ENCODE results near the gene FAM234B.

The FAM234B gene, protein sequence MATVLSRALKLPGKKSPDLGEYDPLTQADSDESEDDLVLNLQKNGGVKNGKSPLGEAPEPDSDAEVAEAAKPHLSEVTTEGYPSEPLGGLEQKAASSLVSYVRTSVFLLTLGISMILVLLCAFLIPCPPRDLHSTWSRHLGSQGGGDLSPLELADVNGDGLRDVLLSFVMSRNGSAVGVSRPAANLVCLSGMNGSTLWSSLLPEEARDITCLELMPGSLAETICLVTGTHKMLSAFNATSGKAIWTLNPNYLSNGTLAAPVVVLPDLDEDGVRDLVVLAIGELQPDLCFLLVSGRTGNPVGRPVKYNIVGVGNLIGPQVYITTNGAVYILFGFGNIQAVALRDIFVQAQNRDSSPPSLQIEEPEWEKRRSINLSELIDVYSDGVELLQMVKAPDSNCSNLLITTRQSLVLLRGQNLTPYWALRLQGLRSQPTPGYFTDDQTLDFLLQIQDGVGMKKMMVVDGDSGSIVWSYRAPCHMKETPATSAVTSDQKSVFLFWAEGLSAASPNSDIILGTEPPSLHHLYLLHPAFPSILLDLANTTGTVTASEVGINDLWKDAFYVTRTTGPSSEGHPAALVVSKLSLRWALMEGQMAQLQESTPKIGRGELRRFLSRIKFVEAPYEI

DNA sequence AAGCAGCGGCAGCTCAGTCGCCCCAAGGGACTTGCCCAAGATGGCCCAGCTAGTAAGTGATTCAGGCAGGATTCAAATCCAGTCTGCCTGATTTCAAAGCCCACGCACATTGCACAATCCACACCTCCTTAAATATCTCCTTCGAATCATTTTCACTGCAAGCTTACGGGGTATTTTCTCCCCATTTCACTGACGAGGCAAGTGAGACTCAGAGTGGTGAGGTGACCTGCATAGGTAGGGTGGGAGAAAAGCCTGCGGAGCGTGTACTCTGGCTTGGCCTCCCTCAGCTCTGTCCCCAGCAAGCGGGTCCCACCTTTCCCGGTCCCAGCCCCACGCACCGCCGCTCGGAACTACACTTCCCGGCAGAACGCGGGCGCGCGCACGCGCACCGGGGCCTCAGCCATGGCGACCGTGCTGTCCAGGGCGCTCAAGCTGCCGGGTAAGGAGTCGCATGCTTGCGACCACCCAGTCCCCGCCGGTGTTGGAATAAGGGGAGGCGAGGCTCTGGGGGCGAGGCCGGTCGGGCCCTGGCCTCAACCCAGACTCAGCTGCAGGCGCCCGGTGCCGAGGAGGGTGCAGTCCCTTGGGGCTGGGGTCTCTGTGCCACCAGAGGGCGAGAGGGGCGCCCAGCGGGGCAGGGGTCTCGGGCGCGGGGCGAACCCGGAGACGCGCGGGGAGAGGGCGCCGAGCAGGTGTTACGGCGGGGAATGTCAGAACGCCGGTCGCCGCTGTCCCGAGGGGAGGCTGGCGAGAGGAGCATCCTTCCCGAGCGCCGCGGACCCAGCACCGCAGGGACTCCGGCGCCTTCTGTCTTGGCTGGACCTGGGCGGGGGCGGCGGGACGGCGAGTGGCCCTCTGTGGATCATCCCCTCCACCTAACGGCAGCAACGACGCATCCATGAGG, at the start of gene FAM234B:
FAM234B (plus strand) TSS at position 380 of the 904 bp plus-strand sequence; CDS start at position 403, 23 bp downstream.
- peak within 1 kb of the TSS; percentile 81 for H3K27ac ChIP-seq
- no peaks in the 10 kb centered on the region; the same call in 1 of the 2 replicates for H3K9me3 ChIP-seq
- no peaks in the 10 kb centered on the region for H3K27me3 ChIP-seq
- peak within 1 kb of the TSS; percentile 97 for H3K4me2 ChIP-seq
- H4K20me1 ChIP-seq: no peaks in the 10 kb centered on the region
- peak within 1 kb of the TSS; percentile 85 for H3K9ac ChIP-seq
- H3K36me3 ChIP-seq: 0 out of 2 replicates have a peak, but pooled peaks cover 5% of the 10 kb centered on the region
- peaks cover 40% of the 10 kb centered on the region for H3K4me1 ChIP-seq
- H3K4me3 ChIP-seq: peak within 1 kb of the TSS; percentile 86
- TF ChIP-seq Cebpa-rat (IDR thresholded peaks at IDR 0.05): no peak

DNA sequence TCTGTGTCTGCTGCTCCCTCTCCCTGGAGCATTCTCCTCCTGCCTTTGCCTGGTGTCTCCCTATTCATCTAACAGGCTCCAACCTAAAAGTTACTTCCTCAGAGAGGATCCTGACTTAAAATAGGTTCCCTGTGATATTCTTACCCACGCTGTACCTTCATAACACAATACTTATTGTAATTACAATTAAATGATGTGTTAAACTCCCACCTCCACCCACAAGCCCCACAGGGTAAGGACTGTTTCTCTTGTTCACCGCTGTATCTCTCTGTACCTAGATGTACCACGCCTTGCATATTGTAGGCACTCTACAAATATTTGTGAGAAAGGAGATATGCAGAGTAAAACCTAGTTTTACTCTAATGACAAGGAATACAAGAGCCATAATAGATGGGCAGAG, 49.1 kb upstream of the FAM234B start:
- no peaks in the 10 kb centered on the region for H3K9me3 ChIP-seq
- H3K27me3 ChIP-seq: no peaks in the 10 kb centered on the region
- no peak overlapping the region for H3K27ac ChIP-seq

DNA sequence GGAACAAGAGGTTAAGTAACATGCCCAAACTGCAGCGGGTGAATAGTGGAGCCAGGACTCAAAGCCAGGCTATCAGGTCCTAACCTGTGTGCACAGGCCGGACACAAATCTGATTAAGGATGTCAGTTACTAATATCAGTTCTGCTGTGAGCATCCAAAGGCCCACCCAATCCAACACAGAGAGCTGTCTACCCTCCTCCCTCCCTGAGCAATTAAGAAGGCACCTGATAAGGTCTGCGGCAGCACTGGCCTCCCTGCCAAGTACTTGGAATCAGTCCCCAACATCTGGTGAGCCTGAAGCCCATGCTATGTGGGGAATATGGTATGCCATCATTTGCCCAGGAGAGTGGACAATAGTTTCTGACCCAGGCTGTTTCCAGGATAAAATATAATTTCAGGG, 48.0 kb upstream of the FAM234B start:
- Histone ChIP-seq H3K9ac (no peak overlapping the region), H3K4me3 (no peak overlapping the region), H4K20me1 (no peaks in the 10 kb centered on the region), H3K36me3 (no peaks in the 10 kb centered on the region), H3K27me3 (peaks cover 9% of the 10 kb centered on the region), H3K4me2 (no peak overlapping the region), H3K27ac (no peak overlapping the region), H3K4me1 (peaks cover 38% of the 10 kb centered on the region), H3K9me3 (no peaks in the 10 kb centered on the region)
- no peak for TF ChIP-seq Cebpa-rat (IDR thresholded peaks at IDR 0.05)

More for the DNA sequence above, 49.1 kb upstream of the FAM234B start:
- Histone ChIP-seq H3K4me2 (no peak overlapping the region), H3K9ac (no peak overlapping the region), H3K4me3 (no peak overlapping the region), H3K36me3 (no peaks in the 10 kb centered on the region), H4K20me1 (no peaks in the 10 kb centered on the region), H3K4me1 (peaks cover 41% of the 10 kb centered on the region)
- no peak for TF ChIP-seq Cebpa-rat (IDR thresholded peaks at IDR 0.05)

DNA sequence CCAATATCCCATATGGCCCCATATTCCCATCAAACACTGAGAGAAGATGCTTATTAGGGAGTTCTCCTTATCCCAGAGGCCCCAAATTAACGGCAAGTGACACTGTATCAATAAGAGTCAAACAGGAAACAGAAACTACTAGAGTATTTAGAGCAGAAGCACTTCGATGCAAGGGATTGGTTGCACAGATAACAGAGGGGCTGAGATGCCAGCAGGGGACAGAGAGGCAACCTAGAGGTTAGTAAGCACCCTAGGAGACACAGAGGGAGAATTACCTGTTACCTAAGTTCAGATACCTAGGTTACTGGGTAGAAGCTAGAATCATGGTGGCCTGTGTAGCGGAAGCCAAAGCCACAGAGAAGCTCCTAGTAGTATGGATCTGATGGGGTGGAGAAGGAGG, 47.0 kb upstream of the FAM234B start:
- TF ChIP-seq Cebpa-rat (IDR thresholded peaks at IDR 0.05): no peak
- H4K20me1 ChIP-seq: no peaks in the 10 kb centered on the region
- peaks cover 18% of the 10 kb centered on the region for H3K27me3 ChIP-seq
- H3K4me3 ChIP-seq: no peak overlapping the region
- H3K9me3 ChIP-seq: no peaks in the 10 kb centered on the region
- no peak overlapping the region for H3K9ac ChIP-seq
- peaks cover 36% of the 10 kb centered on the region for H3K4me1 ChIP-seq
- peak overlapping the region; percentile 11; the same call in 1 of the 2 replicates for H3K4me2 ChIP-seq
- no peak overlapping the region for H3K27ac ChIP-seq
- H3K36me3 ChIP-seq: no peaks in the 10 kb centered on the region

DNA sequence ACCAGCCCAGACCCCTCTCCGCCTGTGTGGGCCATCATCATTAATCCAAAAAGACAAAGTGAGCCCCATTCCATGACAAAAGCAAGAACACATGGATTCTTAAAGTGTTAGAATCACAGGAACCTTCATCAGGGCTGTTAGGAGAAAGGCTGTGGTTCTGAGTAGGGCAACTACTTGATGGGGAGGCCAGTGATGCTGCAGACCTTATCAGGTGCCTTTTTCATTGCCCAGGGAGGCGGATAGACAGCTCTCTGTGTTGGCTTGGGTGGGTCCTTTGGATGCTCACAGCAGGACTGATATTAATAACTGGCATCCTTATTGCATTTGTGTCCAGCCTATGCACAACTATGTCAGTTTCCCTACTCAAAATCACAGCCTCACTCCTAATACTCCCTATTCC, 46.4 kb upstream of the FAM234B start:
- Histone ChIP-seq H3K4me3 (no peak overlapping the region), H3K4me1 (peaks cover 30% of the 10 kb centered on the region), H3K27ac (no peak overlapping the region), H3K9ac (no peak overlapping the region), H3K4me2 (0 out of 2 replicates have a peak overlapping the region, but pooled peaks have one; percentile 11), H3K9me3 (no peaks in the 10 kb centered on the region), H3K27me3 (peaks cover 24% of the 10 kb centered on the region), H4K20me1 (no peaks in the 10 kb centered on the region), H3K36me3 (no peaks in the 10 kb centered on the region)
- TF ChIP-seq Cebpa-rat (IDR thresholded peaks at IDR 0.05): no peak

DNA sequence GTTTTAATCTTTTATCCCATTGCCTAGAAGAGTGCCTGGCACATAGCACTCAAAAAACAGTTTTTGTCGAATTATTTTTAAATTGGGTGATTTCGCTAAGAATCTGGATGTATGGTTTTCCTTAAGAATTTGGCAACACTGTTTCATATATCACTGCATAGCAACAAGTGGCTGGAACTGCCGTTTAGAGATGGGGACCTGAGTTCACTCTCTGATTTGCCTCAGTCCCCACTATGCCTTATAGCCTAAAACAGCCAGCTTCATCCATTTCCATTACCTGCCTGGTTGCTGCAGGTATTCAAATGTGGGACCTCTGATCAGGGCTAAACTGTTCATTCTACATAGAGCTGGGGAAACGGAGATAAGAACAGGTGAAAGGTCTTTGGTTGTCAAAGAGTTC, 45.9 kb upstream of the FAM234B start:
- H3K4me2 ChIP-seq: no peak overlapping the region
- H3K27ac ChIP-seq: no peak overlapping the region
- H3K27me3 ChIP-seq: peaks cover 24% of the 10 kb centered on the region
- H3K4me3 ChIP-seq: no peak overlapping the region
- no peaks in the 10 kb centered on the region for H3K36me3 ChIP-seq
- no peak overlapping the region for H3K9ac ChIP-seq
- H4K20me1 ChIP-seq: no peaks in the 10 kb centered on the region
- H3K4me1 ChIP-seq: peaks cover 27% of the 10 kb centered on the region
- no peaks in the 10 kb centered on the region for H3K9me3 ChIP-seq
- TF ChIP-seq Cebpa-rat (IDR thresholded peaks at IDR 0.05): no peak

DNA sequence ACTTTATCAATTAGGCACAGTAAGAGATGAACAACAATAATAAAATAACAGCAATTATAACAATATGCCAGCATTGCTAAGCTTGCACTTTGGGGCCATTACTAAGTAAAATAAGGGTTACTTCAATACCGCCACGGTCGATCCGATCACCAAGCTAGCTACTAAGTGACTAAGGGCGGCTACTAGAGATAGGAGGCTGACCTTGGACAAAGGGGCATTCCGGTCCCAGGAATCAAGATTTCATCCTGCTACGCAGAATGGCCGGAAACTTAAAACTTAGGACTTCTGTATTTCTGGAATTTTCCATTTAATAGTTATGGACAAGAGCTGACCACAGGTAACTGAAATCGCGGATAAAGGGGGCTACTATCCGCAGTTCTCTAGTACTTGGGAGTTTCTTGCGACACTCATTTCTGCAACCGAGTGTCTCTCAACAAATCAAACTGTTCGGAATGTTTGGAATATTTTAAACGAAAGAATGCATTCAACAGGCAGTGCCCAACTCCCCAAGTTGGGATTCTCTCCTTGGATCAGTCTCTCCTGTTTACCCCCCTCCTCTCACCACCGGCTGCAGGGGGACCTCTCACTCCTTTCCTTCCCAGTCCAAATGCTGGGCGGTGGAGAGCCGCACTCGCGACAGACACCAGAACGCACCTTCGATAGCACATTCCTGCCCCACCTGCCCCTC, 44.8 kb upstream of the FAM234B start:
- Histone ChIP-seq H3K9me3 (no peaks in the 10 kb centered on the region), H3K27me3 (peaks cover 24% of the 10 kb centered on the region), H3K9ac (peak overlapping the region; percentile 80), H4K20me1 (no peaks in the 10 kb centered on the region), H3K36me3 (no peaks in the 10 kb centered on the region), H3K4me2 (peak overlapping the region; percentile 100), H3K27ac (peak overlapping the region; percentile 51; the same call in 1 of the 2 replicates), H3K4me3 (peak overlapping the region; percentile 76), H3K4me1 (peaks cover 23% of the 10 kb centered on the region)
- 0 out of 2 replicates have a peak, but pooled peaks have one; percentile 25 for TF ChIP-seq Cebpa-rat (IDR thresholded peaks at IDR 0.05)

DNA sequence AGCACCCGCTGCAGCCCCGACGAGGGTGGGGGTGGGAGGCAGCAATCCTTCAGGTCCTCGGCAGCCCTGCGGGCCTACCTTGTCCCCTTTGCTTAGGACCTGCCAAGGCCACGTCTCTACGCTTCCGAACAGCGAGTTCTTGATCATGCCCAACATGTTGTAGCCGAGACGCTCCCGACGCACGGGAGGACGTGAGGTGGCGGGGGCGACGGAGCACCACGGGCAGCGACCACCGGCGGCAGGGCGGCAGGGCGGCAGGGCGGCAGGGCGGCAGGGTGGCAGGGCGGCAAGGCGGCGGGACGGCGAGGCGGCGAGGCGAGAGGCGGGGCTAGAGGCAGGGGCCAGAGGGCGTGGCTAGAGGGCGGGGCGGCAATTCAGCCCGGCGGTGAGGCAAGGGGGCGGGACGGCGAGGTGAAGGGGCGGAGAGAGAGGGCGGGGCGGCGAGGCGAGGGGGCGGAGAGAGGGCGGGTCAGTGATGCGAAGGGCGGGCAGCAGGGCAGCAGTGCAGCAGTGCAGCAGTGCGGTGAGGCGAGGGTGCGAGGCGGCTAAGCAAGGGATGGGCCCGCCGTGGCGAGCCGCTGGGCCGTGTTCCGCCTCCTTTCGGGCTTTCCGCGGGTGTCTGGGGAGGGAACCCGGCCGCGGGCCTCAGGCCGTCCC, 44.1 kb upstream of the FAM234B start, which contains the start of gene HEBP1:
HEBP1 (minus strand) TSS at position 307 of the 657 bp plus-strand sequence; CDS start at position 156, 151 bp downstream.
- H3K36me3 ChIP-seq: no peaks in the 10 kb centered on the region
- no peak for TF ChIP-seq Cebpa-rat (IDR thresholded peaks at IDR 0.05)
- H3K9me3 ChIP-seq: no peaks in the 10 kb centered on the region
- peak within 1 kb of the TSS; percentile 100 for H3K4me2 ChIP-seq
- H4K20me1 ChIP-seq: no peaks in the 10 kb centered on the region
- H3K27ac ChIP-seq: peak within 1 kb of the TSS; percentile 51; the same call in 1 of the 2 replicates
- H3K4me1 ChIP-seq: peaks cover 23% of the 10 kb centered on the region
- peak within 1 kb of the TSS; percentile 76 for H3K4me3 ChIP-seq
- peak within 1 kb of the TSS; percentile 80 for H3K9ac ChIP-seq
- peaks cover 24% of the 10 kb centered on the region for H3K27me3 ChIP-seq
